Prostate gland (tissue), 2 donors: ENCODE results near the gene SHFL.

Experiments
- CTCF ChIP-seq, 4 experiments: fragments of 200-600 bp in 2 of 4; fragments of 450-650 bp in 2 of 4; sonication (generic) in 2 of 4; IDR thresholded peaks; 1 replicate in 3 of 4; 2 replicates in 1 of 4; pipeline ENCODE4 v1.5.1; 2016 to 2019; ENCODE audit warnings: antibody characterized with exemption in 4 of 4, mild to moderate bottlenecking in 2 of 4, moderate library complexity in 2 of 4
- POLR2A ChIP-seq: fragments of 450-650 bp; IDR thresholded peaks from one replicate; pipeline ENCODE4 v1.6.1; 2016; ENCODE audit warnings: antibody characterized with exemption, mild to moderate bottlenecking

- TF ChIP-seq CTCF (IDR thresholded peaks at IDR 0.05) (no peak), POLR2A (no peak)
Observed at GRCh38 chr19:10107254-10107653, 21.1 kb downstream of the SHFL start.
